Activated effector memory CD4-positive, alpha-beta T cell treated with Interleukin-2 at 50 U/mL for 16 hours (primary cell): Measurements from ENCODE around the gene NAT9.

ENCODE experiments used
- DNase-seq: peaks from one replicate; pipeline ENCODE4 v3.0.0-alpha.2; 2020

NAT9 gene

DNA sequence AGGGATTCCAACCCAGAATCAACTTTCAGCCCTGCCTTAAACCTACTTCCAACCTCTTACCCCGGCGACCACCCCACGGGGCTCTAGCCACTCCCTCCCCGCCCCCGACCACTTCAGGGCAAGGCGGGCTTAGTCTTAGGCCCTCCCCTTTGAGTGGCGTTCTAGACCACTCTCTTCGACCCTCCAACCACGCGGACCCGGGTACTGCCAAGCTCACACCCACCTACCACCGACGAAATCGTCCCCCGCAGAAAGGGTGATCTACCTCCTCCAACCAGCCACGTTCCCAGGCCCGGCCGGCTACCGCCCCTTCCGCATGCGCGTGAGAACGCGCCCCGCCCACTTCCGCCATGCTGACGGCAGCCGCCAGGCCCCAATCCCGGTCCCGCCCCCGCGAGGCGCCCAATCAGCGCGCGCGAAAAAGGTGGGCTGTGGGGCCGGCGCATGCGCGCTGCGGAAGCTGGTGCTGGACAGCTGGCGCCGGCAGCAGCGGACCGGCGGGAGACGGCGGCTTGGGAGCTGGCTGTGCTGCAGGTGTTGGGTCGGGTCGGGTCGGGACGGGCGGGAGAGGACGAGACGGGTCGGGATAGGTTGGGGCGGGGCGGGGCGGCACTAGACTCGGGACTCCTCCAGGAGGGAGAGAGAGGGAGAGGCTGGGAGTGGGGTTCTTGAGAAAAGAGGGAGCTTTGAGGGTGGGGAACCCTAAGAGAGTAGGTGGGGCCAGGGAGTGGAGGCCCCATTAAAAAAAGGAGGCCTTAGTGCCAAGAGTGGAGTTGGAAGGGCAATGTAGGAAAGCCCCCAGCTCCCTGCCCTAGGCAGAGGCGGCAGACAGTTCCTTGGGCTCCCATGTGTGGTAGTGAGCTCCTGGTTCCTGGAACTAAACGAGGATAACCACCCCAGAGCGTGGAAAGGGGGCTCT lies at the start of gene NAT9:
Gene NAT9 (minus strand): TSS at position 302 of the 919 bp plus-strand sequence. CDS start 647 bp downstream, outside the sequence.
- peak; percentile 99 for DNase-seq

DNA sequence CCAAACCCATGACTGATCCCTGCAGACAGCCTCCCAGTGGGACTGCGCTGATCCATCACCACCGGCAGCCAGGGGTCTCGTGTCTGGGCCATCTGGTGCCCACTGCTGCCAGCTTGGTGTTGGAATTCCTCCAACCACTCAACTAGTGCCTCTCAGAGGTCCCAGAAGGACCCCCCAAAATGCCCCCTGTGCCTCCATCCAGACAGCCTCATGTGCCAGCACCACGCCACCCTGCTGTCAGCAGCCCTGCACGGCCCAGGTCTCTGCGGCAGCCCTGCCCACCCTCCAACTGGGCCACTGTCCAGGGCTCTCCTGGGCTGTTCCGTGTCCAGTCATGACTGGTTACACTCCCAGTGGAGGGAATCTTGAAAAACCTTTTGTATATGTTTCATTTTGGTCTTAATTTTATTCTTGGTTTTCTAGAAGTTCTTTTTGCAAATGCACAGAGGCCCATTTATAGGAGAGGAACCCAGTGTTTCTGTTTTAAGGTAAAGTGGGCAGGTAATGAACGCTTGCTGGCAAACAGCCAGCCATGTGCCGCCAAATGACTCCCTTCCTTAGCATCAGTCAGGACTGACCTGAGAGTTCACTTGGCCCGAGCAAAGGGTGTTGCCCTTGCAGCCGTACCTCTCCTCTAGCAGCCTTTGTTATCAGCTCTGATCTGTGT lies 48.9 kb upstream of the NAT9 start:
- no peak for DNase-seq

DNA sequence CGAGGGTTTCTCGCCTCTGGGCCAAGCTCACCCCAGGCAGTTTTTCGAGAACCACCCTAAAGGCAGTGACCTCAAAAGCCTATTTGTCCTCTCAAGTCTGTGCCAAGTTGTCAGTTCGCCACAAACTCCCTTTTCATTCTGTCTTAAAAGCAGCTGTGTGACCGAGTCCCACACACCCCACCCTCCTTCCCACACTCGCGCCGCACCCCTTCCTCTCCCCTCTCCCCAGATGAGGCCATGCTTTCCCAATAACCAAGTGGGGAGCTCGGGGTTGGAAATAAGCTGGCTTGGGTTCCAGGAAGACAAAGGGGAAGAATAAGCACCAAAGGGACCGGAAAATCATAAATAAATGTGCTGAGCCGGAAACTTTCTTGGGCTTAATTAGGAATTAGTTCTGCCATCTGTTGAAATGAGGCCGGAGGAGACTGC lies 46.8 kb upstream of the NAT9 start:
- no peak for DNase-seq

DNA sequence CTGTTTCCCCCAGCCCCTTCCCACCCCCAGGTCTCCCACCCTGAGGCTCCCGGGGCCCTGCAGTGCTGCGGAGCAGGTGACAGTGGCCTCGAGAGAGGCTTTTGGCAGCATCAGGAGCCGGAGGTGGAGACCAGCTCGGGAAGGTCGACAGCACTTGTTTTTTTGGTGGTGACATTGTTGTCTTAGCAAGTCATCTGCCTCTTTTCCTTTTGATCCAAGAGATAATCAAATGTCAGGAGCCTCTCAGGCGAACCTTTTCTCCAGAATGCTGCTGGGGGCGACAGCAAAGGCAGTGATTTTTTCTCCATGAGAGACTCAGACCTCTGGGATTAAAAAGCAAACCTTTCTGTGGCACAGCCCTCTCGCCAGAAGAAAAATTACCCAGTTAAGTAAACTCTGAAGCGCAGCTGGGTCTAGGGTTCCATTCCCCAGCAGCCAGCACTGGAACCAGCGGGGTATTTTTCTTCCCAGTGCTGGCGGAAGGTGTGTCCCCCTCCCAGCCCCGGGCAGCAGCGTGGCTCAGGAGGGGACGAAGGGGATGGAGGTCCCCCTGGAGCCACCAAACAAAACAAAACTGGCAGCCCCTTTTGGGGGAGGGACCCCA lies 46.3 kb upstream of the NAT9 start:
- no peak for DNase-seq

GRCh38 chr17:74821655-74822334 lies 45.6 kb upstream of the NAT9 start:
- DNase-seq = no peak

GRCh38 chr17:74819801-74820436 lies 43.8 kb upstream of the NAT9 start:
- no peak for DNase-seq

DNA sequence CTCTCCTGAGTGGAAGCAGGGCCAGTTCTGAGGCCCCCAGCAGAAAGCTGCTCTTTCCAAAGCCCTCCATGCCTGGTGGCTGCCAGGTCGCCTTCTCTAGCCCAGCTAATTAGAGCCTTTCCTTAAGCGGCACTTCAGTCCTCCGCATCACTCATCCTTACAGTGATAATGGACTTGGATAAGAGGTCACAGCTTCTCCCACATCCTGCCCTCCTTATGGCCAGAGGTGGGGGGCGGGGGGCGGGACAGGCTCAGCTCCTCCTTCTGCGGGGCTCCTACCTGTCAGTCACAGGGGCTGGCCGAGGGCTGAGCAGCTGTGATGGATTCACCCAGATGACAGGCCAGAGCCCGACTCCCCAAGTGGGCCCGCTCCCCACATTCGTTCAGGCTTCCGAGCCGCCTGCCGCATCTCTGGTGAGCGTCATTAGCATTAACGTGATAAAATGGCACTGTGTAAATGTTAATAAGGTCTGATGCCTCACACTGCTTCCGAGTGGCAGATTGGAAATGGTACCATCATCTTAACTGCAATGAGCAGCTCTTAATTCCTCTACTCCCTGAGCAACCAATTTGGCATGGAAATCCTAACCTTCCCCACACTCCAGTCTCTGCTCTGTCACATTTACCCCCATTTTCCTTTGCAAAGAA lies 42.3 kb upstream of the NAT9 start:
- no peak for DNase-seq

- no peak for DNase-seq
Observed at GRCh38 chr17:74816905-74817620, 40.9 kb upstream of the NAT9 start.

DNA sequence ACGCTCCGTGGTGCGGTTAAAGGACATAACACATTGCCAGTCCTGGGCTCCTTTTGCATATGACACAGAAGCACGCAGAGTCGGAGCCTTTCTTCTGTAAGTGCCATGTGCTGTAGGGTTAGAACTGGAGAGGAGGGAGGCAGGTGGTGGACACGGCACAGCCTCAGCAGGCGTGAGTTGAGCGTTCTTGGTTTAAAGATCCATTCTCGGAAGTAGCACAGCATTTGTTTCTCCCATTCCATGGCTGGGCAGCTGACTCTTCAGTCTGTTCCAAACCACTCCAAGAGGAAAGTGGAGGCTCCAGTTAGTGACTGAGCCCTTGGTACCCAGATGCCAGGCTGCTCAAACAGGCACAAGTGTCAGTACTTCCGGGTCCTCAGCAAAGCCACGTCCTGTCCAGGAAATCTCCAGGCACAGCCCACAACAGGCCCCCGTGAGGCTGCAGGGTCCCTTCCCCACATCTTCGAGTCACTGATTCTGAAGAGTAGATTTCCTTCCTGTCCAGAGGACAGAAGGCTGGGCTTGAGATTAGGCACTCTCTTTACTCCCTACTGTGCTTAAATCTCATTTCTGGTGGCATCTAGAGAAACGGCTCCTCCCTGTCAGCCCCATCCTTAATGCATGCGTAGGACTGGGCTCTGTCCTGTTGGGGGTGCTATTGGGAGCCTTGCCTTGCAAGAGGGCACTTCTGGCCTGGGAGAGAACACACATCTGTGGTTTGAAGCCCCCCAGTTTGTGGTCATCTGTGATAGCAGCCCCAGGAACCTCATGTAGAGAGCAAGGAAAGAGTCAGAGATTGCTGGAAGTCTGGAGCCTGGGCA lies 39.6 kb upstream of the NAT9 start:
- no peak for DNase-seq

- no peak for DNase-seq
Observed at GRCh38 chr17:74815067-74815466, 38.9 kb upstream of the NAT9 start.

DNA sequence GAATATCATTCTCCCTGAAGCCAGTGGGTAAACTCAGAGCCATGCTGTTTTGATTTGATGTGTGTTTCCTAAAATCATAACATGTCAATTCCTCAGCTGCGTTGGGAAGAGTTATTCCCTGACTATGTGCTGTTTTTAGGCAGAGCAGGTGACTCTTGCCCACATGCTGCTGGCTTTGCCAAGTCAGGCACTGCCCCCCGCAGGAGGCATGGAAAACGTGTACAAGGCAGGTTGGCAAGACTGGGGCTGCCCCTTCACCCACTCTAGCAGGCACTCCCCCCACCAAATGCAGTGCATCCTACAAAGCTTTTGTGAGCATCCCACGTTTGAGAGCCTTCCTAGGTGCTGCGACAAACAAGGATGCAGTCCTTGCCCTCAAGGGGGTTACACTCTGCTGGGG lies 38.3 kb upstream of the NAT9 start:
- no peak for DNase-seq

GRCh38 chr17:74812109-74813009 lies 36.2 kb upstream of the NAT9 start:
- DNase-seq = no peak

DNA sequence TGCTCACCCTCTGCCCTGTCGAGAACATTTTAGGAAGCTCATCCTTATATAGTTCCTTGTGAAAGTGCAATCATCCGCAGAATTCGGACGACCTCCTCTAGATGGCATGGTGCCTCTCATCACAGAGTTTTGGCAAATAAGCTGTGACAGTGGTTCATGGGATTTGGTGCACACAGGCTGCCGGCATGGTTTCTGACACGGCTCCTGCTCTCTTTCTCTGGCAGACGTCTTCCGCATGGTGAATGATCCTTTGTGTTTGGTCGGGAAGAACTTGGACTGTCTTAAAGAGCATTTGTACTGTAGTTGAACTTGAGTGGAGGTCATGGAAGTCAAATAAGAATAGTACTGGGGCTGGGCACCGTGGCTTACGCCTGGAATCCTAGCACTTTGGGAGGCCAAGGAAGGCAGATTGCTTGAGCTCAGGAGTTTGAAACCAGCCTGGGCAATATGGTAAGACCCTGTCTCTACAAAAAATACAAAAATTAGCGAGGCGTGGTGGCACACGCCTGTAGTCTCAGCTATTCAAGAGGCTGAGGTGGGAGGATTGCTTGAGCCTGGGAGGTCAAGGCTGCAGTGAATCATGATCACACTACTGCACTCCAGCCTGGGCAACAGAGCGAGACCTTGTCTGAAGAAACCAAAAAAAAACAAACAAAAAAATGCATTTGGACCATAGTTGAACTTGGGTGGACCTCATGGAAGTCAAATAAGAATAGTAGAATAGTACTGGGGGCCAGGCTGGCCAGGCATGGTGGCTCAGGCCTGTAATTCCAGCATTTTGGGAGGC lies 34.7 kb upstream of the NAT9 start:
- no peak for DNase-seq

GRCh38 chr17:74808714-74809430 lies 32.7 kb upstream of the NAT9 start:
- no peak for DNase-seq

DNA sequence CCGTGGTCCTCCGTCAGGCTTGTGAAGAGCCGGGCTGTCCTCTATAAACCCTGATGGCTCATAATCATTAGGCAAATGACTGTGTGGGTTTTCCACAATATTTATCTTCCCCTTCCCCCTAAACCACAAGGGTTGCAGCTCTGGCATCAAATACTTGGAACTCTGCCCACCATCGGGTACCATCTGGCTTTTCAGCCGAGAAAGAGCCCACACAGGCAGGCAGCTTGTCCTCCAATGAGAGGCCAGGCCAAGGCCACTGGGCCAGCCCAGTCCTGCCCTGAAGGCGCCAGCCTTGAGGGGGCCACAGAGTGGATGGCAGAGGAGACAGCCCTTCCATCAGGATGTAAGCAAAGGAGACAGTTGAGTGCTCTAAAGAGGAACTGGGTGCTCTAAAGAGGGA lies 31.8 kb upstream of the NAT9 start:
- no peak for DNase-seq

DNA sequence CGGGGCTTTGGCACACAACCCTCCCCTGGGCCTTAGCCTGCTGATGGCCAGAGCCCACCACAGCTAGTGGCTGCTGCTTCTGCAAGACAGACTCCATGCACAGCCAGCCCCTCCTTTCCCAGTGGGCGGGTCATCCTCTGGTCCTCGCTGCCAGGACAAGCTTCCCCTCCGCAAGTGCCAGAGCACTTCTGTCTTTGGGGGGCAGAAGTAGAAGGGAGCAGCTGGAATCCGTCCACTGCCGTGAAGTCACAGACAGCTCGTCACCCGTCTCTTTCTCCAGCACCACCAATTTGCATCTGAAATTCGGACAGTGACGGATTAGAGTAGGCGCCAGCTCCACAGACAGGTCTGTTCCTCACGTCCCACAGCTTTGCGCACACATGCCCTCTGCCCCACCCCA lies 31.3 kb upstream of the NAT9 start:
- no peak for DNase-seq

DNA sequence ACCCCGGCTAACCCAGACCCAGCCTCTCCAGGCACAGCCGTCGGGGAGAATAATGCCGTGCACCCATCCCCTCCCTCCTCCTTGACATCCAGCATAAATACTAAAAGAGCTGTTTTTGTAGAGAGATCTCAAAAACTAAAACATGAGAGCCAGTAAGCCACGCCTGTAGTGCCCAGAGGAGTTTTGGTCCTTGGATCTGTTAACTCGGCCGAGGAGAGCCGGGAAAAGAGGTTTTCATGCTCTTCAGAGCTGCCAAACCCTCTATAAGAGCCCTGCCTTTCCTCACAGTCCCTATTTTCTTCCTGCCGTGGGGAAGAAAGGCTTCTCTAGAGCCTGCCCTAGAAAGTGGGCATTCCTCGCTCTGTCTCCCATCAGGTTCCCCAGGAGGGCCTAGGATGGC lies 30.2 kb upstream of the NAT9 start:
- no peak for DNase-seq

GRCh38 chr17:74805591-74805991 lies 29.4 kb upstream of the NAT9 start:
- no peak for DNase-seq
